Suprapubic skin (tissue), 4 donors: ENCODE measurements around the gene SFSWAP. TPM values are rescaled to one million over a fixed set of nuclear protein-coding genes. Genes with fewer than 3 reads are reported as not detected.
"Not testable (repeated sequence)": the region's sequence is repeated elsewhere in the genome, so short reads cannot be mapped to it uniquely, and the experiment has no call there.

Source experiments
- DNase-seq, 2 donors: peaks; one replicate each; pipeline ENCODE4 v3.0.0-alpha.2; 2019; ENCODE audit warnings: low spot score in 2 of 2
- H3K27ac ChIP-seq: fragments of 200-600 bp; sonication (generic); one replicate; pipeline ENCODE4 v1.5.1; 2019
- H3K27me3 ChIP-seq: fragments of 200-600 bp; sonication (generic); one replicate; pipeline ENCODE4 v1.5.1; 2019
- H3K36me3 ChIP-seq: fragments of 200-600 bp; sonication (generic); one replicate; pipeline ENCODE4 v1.5.1; 2019
- H3K4me1 ChIP-seq: fragments of 200-600 bp; sonication (generic); one replicate; pipeline ENCODE4 v1.5.1; 2019
- H3K4me3 ChIP-seq: fragments of 200-600 bp; sonication (generic); one replicate; pipeline ENCODE4 v1.5.1; 2019; ENCODE audit warnings: mild to moderate bottlenecking
- H3K9me3 ChIP-seq: fragments of 200-600 bp; sonication (generic); one replicate; pipeline ENCODE4 v1.5.1; 2019
- EP300 ChIP-seq: sonication (generic); formaldehyde crosslinking; IDR thresholded peaks from one replicate; pipeline ENCODE4 v1.6.1; 2017; ENCODE audit warnings: antibody characterized with exemption
- POLR2A ChIP-seq, 2 donors: fragments of 450-650 bp; IDR thresholded peaks; one replicate each; pipeline ENCODE4 v1.6.1; 2017; ENCODE audit warnings: antibody characterized with exemption in 2 of 2, mild to moderate bottlenecking in 2 of 2, moderate library complexity in 2 of 2
- POLR2AphosphoS5 ChIP-seq, 3 donors: sonication (generic); formaldehyde crosslinking; IDR thresholded peaks; one replicate each; pipeline ENCODE4 v1.6.1; 2017; ENCODE audit warnings: antibody characterized with exemption in 3 of 3
- WGBS: methylation state at CpG from one replicate; pipeline ENCODE4 v1.1.5; 2018; 5-methylcytosine and 5-hydroxymethylcytosine counted together
- total RNA-seq, 4 donors: library from RNA; depleted of rRNA; stranded (reverse); fragments of >200 nt; gene quantifications; one replicate each; pipeline ENCODE4 v1.1.0, GENCODE V29; 2016
- TF ChIP-seq, protein P1 (sequence below), 2 donors: fragments of 200-600 bp in 1 of 2; fragments of 450-650 bp in 1 of 2; sonication (generic) in 1 of 2; IDR thresholded peaks; one replicate each; pipeline ENCODE4 v1.5.1; 2016 to 2019; ENCODE audit warnings: antibody characterized with exemption in 2 of 2, mild to moderate bottlenecking in 1 of 2, moderate library complexity in 1 of 2

The SFSWAP gene
- total RNA-seq, 4 donors from 2014 or later: 41.3 to 107 (median 49.9) TPM

DNA sequence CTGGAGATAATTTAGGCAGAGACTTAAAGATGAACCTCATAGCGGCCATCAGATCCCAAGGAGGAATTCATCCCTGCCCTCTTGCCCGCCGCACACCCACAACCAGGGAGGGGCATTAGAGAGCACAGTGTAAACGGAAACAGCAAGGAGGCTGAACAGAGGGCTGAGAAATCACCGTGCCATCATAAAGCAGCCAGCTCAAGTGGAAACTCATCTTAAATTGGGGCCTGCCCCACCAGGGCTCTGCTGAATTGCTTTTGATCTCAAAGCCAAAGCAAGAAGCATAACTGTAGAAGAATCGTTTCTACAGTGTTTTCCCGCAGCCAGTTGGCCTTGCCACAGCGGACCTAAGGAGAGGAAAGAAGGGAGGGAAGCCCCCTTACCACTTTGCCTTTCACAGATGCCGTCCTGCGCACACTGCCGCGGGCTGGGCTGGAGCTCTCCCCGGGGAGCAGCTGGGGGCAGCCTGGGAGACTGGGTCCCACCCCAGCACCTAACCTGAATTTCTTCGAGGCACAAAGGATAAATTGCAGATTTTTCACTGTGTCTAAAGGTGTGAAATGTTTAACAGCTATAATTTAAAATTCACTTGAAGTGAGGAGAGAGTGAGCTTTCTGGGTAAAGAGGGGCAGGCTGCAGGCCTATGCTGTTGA, 65.5 kb downstream of the SFSWAP start:
- Histone ChIP-seq H3K9me3 (no peaks in the 10 kb centered on the region), H3K36me3 (peaks cover 75% of the 10 kb centered on the region), H3K4me3 (no peak overlapping the region), H3K27me3 (no peaks in the 10 kb centered on the region), H3K4me1 (peaks cover 5% of the 10 kb centered on the region), H3K27ac (no peak overlapping the region)
- no peak for DNase-seq
- TF ChIP-seq, protein P1, sequence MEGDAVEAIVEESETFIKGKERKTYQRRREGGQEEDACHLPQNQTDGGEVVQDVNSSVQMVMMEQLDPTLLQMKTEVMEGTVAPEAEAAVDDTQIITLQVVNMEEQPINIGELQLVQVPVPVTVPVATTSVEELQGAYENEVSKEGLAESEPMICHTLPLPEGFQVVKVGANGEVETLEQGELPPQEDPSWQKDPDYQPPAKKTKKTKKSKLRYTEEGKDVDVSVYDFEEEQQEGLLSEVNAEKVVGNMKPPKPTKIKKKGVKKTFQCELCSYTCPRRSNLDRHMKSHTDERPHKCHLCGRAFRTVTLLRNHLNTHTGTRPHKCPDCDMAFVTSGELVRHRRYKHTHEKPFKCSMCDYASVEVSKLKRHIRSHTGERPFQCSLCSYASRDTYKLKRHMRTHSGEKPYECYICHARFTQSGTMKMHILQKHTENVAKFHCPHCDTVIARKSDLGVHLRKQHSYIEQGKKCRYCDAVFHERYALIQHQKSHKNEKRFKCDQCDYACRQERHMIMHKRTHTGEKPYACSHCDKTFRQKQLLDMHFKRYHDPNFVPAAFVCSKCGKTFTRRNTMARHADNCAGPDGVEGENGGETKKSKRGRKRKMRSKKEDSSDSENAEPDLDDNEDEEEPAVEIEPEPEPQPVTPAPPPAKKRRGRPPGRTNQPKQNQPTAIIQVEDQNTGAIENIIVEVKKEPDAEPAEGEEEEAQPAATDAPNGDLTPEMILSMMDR (IDR thresholded peaks at IDR 0.05): no peak
- TF ChIP-seq POLR2AphosphoS5 (IDR thresholded peaks at IDR 0.05) (no peak), EP300 (no peak), POLR2A (IDR thresholded peaks at IDR 0.05) (no peak)
- WGBS: 86% methylated on average over 14 of the region's 14 CpGs

DNA sequence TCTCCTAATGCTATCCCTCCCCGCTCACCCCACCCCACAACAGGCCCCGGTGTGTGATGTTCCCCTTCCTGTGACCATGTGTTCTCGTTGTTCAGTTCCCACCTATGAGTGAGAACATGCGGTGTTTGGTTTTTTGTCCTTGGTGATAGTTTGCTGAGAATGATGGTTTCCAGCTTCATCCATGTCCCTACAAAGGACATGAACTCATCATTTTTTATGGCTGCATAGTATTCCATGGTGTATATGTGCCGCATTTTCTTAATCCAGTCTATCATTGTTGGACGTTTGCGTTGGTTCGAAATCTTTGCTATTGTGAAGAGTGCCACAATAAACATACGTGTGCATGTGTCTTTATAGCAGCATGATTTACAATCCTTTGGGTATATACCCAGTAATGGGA, 66.4 kb downstream of the SFSWAP start:
- WGBS: over 99% methylated on average over 9 of the region's 9 CpGs
- H3K27me3 ChIP-seq, H3K9me3 ChIP-seq, H3K4me1 ChIP-seq, H3K27ac ChIP-seq, DNase-seq, H3K4me3 ChIP-seq: not testable (repeated sequence)
- H3K36me3 ChIP-seq: peaks cover 72% of the 10 kb centered on the region

DNA sequence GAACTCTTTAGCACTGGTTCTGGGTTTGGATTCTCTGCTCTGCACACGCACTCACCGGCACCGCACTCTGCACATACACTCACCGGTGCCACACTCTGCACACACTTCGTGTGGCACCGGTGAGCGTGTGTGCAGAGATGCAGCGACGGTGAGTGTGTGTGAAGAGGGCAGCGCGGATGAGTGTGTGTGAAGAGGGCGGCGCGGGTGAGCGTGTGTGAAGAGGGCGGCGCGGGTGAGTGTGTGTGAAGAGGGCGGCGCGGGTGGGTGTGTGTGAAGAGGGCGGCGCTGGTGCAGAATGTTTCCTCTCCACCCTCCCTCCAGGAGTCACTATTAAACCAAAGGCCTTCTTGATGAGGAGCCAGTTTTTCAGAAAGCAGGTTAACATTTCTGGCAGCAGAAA, 68.1 kb downstream of the SFSWAP start:
- H3K4me1 ChIP-seq: peaks cover 5% of the 10 kb centered on the region
- TF ChIP-seq, protein P1 (IDR thresholded peaks at IDR 0.05): no peak
- no peak for TF ChIP-seq POLR2AphosphoS5 (IDR thresholded peaks at IDR 0.05)
- TF ChIP-seq EP300: no peak
- no peak for TF ChIP-seq POLR2A (IDR thresholded peaks at IDR 0.05)
- H3K27ac ChIP-seq: no peak overlapping the region
- no peak for DNase-seq
- peaks cover 55% of the 10 kb centered on the region for H3K36me3 ChIP-seq
- H3K27me3 ChIP-seq: no peaks in the 10 kb centered on the region
- no peak overlapping the region for H3K4me3 ChIP-seq
- WGBS: 93% methylated on average over 23 of the region's 23 CpGs
- no peaks in the 10 kb centered on the region for H3K9me3 ChIP-seq

DNA sequence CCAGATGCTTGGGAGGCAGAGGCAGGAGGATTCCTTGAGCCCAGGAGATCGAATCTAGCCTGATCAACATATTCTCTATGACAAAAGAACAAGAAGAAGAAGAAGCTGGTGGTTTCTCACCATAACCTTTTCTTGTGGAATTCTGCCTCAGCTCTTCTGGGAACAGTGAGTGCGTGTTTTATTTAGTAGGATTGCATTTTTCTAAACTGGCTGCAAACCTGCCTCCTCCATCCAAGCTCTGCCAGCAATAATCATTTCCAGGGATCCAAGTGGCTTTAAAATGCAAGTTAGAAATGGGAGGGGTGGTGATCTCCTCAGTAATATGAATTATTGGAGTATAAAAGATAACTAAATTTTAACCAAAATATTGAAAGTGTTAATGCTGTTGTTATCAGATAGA, 71.2 kb downstream of the SFSWAP start:
- 74% methylated on average over 2 of the region's 2 CpGs for WGBS
- TF ChIP-seq POLR2AphosphoS5 (IDR thresholded peaks at IDR 0.05) (no peak), POLR2A (IDR thresholded peaks at IDR 0.05) (no peak), EP300 (no peak)
- TF ChIP-seq, protein P1 (IDR thresholded peaks at IDR 0.05): no peak

DNA sequence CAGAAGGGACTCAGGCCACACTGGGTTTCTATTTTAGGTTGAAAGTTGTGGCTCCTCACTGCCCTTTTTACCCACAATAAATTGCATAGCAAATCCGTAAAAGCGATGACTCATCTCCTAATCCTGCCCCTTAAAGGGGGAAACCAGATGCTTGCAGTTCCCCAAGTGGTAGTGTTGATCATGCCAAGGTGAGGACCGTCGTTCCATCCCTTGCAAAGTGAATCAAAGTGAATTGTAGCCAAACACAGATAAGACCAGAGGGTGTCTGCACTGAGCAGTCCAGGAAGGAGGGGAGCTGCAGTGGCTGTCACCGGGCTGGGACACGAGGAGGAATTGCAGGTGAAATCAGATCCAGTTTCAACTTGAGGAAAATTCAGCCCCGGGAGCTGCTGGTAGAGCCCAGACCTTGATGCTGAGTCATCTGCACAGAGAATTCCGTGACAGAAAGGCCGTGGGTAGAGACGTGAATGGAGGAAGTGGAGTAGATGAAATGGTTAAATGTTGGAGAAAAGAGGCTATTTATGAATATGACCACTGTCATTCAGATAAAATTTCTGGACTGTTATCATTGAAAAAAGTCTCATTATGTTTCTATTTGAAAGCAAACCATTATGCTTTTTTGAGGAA, 73.1 kb downstream of the SFSWAP start:
- peaks cover 70% of the 10 kb centered on the region for H3K36me3 ChIP-seq
- H3K27me3 ChIP-seq: no peaks in the 10 kb centered on the region
- no peak overlapping the region for H3K27ac ChIP-seq
- DNase-seq: no peak
- no peaks in the 10 kb centered on the region for H3K9me3 ChIP-seq
- H3K4me1 ChIP-seq: no peaks in the 10 kb centered on the region
- WGBS: 59% methylated on average over 10 of the region's 10 CpGs
- no peak for TF ChIP-seq POLR2AphosphoS5 (IDR thresholded peaks at IDR 0.05)
- TF ChIP-seq POLR2A (IDR thresholded peaks at IDR 0.05): no peak
- TF ChIP-seq, protein P1 (IDR thresholded peaks at IDR 0.05): no peak
- TF ChIP-seq EP300: no peak
- H3K4me3 ChIP-seq: no peak overlapping the region

More for the DNA sequence above, 71.2 kb downstream of the SFSWAP start:
- Histone ChIP-seq H3K4me1 (no peaks in the 10 kb centered on the region), H3K4me3 (no peak overlapping the region), H3K36me3 (peaks cover 66% of the 10 kb centered on the region), H3K9me3 (no peaks in the 10 kb centered on the region), H3K27ac (no peak overlapping the region), H3K27me3 (no peaks in the 10 kb centered on the region)
- no peak for DNase-seq
